ENCODE measurements around the gene SDSL.

DNA sequence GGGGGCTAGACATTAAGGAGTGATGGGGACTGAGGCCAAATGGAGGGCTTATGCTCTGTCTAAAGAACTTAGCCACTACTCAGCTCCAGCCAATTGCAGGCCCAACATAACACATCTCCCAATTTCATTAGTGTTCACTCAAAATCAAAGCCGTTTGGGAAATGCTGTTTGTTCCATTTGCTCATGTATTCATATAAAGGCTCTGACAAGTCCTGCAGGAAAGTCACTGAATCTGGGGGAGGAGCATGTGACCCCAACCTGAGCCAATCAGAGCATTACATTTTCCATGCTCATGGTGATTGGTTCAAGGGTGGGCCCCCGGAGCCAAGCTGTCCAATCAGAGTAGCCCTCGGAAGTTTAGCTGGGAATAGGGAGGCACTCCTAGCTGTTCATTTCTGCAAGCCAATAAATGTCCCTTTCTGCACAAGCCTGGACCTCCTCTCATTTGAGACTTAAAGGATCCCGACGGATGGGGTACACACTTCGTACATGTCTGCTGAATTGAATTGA, 20.9 kb downstream of the SDSL start:
- TF ChIP-seq POLR2AphosphoS5 (IDR thresholded peaks at IDR 0.05; ENCODE audit: low read depth) = no peak
- TF ChIP-seq, protein P1, sequence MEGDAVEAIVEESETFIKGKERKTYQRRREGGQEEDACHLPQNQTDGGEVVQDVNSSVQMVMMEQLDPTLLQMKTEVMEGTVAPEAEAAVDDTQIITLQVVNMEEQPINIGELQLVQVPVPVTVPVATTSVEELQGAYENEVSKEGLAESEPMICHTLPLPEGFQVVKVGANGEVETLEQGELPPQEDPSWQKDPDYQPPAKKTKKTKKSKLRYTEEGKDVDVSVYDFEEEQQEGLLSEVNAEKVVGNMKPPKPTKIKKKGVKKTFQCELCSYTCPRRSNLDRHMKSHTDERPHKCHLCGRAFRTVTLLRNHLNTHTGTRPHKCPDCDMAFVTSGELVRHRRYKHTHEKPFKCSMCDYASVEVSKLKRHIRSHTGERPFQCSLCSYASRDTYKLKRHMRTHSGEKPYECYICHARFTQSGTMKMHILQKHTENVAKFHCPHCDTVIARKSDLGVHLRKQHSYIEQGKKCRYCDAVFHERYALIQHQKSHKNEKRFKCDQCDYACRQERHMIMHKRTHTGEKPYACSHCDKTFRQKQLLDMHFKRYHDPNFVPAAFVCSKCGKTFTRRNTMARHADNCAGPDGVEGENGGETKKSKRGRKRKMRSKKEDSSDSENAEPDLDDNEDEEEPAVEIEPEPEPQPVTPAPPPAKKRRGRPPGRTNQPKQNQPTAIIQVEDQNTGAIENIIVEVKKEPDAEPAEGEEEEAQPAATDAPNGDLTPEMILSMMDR (conservative IDR thresholded peaks at IDR 0.05; ENCODE audit: low read depth in 2 of 2) = no peak
- TF ChIP-seq EZH2 (IDR thresholded peaks at IDR 0.05; ENCODE audit: low read depth, unreplicated experiment) = no peak
- TF ChIP-seq JUNB (IDR thresholded peaks at IDR 0.05; ENCODE audit: unreplicated experiment) = no peak
- no peak for TF ChIP-seq STAT1 (IDR thresholded peaks at IDR 0.05; ENCODE audit: unreplicated experiment)
- TF ChIP-seq, protein P2, sequence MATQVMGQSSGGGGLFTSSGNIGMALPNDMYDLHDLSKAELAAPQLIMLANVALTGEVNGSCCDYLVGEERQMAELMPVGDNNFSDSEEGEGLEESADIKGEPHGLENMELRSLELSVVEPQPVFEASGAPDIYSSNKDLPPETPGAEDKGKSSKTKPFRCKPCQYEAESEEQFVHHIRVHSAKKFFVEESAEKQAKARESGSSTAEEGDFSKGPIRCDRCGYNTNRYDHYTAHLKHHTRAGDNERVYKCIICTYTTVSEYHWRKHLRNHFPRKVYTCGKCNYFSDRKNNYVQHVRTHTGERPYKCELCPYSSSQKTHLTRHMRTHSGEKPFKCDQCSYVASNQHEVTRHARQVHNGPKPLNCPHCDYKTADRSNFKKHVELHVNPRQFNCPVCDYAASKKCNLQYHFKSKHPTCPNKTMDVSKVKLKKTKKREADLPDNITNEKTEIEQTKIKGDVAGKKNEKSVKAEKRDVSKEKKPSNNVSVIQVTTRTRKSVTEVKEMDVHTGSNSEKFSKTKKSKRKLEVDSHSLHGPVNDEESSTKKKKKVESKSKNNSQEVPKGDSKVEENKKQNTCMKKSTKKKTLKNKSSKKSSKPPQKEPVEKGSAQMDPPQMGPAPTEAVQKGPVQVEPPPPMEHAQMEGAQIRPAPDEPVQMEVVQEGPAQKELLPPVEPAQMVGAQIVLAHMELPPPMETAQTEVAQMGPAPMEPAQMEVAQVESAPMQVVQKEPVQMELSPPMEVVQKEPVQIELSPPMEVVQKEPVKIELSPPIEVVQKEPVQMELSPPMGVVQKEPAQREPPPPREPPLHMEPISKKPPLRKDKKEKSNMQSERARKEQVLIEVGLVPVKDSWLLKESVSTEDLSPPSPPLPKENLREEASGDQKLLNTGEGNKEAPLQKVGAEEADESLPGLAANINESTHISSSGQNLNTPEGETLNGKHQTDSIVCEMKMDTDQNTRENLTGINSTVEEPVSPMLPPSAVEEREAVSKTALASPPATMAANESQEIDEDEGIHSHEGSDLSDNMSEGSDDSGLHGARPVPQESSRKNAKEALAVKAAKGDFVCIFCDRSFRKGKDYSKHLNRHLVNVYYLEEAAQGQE (IDR thresholded peaks at IDR 0.05; ENCODE audit: unreplicated experiment) = no peak
- no peak for TF ChIP-seq CREB1 (CRISPR knock-in tag; IDR thresholded peaks at IDR 0.05; ENCODE audit: low read depth)

All from GM23338 (cell line).